GM21367 (cell line): ENCODE results near the gene STOM.
A peak's percentile ranks its signal among the peaks of the same experiment; 100 is the strongest.
"Not testable (repeated sequence)": the region's sequence is repeated elsewhere in the genome, so short reads cannot be mapped to it uniquely, and the experiment has no call there.

Source experiments
- ATAC-seq: cut with Tn5 transposase; IDR thresholded peaks from one replicate; pipeline ENCODE4 v1.9.1; 2021; ENCODE audit not compliant: unreplicated experiment

The STOM gene

DNA sequence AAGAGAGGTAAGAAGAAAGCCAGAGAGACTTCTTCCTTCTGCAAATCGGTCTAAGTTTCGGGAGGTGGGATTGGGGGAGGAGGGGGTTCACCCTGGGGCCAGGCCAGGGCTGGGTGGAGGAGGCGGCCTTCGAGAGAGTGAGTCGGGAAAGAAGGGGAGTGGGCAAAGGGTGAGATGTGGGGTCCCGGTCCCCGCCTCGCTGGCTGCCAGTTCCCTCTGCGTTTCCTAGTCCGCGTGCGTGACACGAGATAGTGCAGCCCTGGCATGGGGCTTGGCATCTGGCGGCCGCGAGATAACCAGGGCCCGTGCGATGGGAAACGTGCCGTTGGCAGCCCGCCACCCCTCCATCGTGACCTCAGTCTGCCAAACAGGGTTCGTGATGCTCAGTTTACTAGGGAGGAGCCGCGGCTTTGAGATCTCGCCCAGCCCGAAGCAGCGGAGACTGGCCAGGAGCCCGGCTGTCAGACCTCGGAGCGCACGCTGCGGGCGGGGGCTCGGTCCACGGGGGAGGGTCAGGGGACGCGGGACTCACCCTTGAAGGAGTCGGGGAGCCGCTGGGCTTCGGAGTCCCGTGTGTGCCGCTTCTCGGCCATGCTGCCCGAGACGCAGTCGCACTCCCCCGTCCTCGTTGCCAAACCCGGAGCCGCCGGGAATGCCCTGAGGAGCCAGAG is at the start of gene STOM:
STOM (minus strand) TSS at position 656 of the 671 bp plus-strand sequence; CDS start at position 593, 63 bp downstream.
- ATAC-seq = peak; percentile 49

DNA sequence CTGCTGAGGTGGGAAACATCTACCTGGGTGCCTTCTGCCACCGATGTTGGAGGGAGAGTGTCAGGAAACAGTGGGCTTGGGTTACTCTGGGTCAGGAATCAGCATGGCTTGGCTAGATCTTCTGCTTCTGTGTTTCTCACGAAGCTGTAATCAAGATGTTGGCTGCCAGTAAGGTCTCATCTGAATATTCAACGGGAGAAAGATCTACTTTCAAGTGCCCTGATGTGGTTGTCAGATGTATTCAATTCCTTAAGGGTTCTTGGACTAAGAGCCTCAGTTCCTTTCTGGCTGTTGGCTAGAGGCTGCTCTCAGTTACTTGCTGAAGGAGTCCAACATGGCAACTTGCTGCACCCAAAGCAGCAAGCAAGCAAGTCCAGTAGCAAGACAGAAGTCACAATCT is 41.9 kb upstream of the STOM start:
- ATAC-seq = no peak

GRCh38 chr9:121405899-121406298 is 35.8 kb upstream of the STOM start:
- no peak for ATAC-seq

DNA sequence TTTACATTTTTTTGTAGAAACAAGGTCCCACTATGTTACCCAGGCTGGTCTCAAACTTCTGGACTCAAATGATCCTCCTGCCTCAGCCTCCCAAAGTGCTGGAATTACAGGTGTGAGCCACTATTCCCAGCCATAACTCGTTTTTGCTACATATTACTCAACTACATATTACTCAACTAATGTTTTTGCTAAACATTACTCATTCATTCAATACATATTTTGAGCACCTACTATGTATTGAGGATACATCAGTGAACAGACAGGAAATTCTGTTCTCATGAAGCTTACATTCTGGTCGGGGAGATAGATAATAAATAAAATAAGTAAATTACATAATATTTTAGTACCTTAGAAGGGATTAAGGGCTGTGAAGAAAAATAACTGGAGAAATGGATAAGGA is 34.9 kb upstream of the STOM start:
- ATAC-seq = no peak

- no peak for ATAC-seq
These were observed 30.0 kb upstream of the STOM start for GRCh38 chr9:121399883-121400607.

- ATAC-seq = no peak
These were observed 29.3 kb upstream of the STOM start for GRCh38 chr9:121399126-121399882.

DNA sequence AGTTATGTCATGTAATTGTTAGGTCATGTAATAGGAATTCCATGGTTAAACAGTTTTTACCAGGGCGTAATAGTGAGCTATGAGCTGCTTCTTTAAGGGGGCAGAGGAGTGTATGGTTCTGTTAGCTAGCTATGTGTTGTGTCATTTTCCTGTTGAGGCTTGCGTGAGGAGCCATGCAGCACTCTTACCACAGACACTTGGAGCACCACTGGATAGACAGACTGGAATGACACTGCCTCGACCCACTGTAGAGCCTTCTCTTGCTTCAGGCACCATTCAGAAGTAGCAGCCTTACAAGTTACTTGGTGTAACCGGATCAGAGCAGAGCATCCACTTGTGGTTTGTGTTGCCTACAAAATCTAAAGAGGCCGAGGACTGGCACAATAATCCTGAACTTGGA is 28.3 kb upstream of the STOM start:
- no peak for ATAC-seq

DNA sequence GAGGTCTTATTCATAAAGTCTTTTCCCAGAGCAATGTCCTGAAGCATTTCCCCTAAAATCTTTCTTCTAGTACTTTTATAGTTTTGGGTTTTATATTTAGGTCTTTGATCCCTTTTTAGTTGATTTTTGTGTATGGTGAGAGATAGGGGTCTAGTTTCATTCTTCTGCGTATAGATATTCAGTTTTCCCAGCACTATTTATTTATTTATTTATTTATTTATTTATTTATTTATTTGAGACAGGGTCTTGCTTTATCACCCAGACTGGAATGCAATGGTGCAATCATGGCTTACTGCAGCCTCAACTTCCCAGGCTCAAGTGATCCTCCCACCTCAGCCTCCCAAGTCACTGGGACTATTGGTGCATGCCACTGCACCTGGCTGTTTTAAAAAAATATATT is 27.2 kb upstream of the STOM start:
- not testable (repeated sequence) for ATAC-seq

GRCh38 chr9:121395558-121395957 is 25.5 kb upstream of the STOM start:
- no peak for ATAC-seq

- ATAC-seq = no peak
These were observed 24.2 kb upstream of the STOM start for GRCh38 chr9:121394292-121394691.

- no peak for ATAC-seq
These were observed 23.3 kb upstream of the STOM start for GRCh38 chr9:121393318-121393717.

GRCh38 chr9:121390372-121390771 is 20.3 kb upstream of the STOM start:
- no peak for ATAC-seq

GRCh38 chr9:121388140-121388905 is 18.3 kb upstream of the STOM start:
- no peak for ATAC-seq

DNA sequence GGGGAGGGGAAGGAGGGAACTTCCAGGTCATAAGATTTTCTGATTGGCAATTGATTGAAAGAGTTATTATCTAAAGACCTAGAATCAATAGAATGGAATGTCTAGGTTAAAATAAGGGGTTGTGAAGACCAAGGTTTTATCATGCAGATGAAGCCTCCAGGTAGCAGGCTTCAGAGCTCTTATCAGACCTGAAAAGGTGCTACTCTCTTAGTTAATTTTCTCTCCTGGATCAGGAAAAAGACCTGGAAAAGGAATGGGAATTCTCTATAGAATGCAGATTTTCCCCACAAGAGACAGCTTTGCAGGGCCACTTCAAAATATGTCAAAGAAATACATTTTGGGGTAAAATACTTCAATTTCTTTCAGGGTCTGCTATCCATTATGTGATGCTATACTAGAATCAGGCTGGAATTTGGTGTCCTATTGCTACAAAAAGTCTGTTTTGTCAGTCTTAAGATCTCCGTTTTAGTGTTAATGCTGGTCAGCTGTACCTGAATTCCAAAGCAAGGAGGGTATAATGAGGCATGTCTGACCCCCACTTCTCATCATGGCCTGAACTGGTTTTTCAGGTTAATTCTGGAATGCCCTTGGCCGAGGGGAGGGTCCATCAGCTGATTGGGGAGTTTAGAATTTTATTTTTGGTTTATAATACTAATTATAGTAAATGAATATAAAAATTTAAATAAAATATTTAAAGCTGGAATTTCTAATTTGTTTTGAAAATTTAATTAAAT is 16.6 kb upstream of the STOM start:
- ATAC-seq = no peak

- no peak for ATAC-seq
These were observed 13.7 kb upstream of the STOM start for GRCh38 chr9:121383715-121384114.

- no peak for ATAC-seq
These were observed 10.8 kb upstream of the STOM start for GRCh38 chr9:121380846-121381245.

DNA sequence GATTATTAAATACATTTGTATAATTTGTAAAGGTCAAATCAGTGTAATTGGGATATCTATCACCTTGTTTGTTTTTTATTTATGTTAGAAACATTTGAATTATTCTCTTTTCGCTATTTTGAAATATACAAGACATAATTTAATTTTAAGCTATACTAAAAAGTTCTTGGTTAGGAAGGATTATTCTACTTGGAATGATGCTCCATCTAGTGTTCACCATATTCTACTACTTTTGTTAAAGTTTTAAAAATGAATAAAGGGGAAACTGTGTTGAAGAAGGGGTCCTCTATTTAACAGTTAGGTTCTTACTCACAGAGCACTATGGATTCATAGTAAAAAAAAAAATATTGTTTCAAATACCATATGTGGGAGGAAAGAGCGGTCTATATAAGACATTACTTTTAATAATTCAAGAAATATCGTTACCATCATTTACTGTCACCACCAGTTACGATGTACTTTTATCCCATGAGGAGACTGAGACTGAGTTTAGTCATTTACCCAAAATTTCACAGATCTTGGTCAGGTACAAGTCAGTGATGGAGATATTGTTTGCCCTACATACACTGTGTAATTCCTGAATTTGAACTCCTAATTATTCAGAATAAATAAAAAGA is 6.3 kb upstream of the STOM start:
- no peak for ATAC-seq

DNA sequence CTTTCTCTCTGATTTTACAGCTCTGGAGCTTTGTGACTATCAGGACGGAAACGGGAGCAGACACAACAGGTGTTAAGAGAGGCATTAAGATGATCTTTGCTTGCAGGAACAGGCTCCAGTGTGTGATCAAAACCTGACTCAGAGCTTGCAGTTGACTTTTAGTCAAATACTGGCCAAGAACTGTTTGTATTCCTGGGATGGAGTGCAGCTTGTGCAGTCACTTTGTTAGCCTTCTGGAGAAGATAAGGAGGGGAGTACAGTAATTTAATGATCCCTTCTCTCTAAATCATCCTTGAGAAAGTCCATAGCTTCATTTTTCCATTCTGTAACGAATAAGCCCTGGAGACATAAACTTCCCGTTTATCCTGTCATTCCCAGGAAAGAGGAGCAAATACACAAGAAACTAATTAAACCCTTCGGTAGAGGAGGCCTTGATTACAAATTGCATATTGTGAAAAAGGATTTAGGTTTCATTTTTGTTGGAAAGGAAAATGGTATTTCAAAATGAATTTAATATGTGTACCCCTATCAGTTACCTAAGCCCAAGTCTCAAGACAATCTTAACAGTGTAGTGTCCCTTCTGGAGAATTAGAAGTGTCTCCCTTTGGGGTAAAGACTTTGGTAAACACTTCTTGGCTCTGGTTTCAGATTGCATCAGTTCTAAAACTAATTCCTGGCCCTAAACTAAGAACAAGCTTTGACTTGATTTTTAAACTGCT is 3.1 kb upstream of the STOM start:
- no peak for ATAC-seq

DNA sequence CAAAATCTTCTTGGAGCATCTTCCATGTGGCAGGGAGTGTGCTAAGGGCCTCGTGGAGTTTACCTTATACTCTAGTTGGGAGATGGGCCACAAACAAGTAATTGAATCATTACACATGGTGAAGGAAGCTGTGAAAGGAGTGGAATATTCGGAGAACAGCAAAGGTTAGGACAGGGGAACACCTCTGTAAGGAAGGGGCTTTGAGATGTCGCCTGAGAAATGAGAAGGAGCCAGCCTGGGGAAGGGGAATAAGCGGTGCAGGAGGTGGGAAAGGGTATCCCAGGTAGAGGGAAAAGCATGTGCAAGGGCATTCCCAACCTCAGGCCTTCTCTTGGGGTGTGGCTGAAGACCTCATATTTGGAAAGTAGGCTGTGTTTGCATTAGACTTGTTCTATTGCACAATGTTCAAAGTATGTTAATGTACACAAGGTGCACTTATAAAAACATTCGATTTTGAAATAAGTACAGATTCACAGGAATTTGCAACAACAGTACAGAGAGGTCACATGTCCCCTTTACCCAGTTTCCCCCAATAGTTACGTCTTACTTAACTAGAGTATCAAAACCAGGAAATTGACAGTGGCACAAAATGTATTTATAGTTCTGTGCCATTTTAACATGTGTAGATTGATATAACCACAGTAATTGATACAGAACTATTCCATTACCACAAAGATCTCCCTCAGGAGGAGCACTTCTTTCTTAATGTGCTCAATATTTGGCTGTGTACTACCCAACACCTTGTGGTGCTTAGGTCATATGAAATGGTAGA is 2.4 kb upstream of the STOM start:
- no peak for ATAC-seq
